ENCODE data around the gene RFPL2.
"Not testable (repeated sequence)": the region's sequence is repeated elsewhere in the genome, so short reads cannot be mapped to it uniquely, and the experiment has no call there.

RFPL2 gene

DNA sequence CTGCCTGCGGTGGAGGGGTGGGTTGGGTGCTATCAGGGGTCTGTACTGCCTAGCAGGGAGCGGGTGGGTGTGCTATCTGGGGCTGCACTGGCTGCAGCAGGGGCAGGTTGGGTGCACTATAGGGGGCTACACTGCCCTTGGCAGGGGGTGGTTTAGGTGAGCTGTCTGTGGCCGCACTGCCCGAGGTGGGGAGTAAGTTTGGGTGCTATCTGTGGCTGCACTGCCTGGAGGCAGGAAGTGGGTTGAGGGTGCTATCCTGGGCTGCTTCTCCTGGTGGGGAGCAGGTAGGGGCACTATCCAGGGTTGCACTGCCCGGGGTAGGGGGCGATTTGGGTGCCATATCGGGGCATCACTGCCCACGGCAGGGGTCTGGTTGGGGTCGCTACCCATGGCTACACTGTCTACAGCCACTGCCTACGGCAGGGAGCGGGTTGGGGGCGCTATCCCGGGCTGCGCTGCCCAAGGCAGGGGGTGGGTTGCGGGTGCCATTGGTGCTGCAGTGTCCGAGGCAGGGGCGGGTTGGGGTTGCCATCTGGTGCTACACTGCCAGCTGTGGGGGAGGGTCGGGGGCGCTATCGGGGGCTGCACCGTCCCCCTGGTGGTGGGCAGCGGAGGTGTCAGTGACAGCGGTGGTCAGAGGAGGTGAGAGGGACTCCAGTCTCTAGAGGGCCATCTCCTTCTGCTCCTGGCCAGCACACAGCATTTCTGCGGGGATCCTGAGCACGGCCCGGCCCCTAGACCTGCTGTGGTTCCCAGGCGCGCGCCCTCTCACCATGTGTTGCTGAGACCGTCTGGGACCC is 1.3 kb upstream of the RFPL2 start:
- no peak for DNase-seq

GRCh38 chr22:32204040-32204855 is 625 bp downstream of the RFPL2 start:
- DNase-seq, result peak in 1 of 2 donors; percentile 41

DNA sequence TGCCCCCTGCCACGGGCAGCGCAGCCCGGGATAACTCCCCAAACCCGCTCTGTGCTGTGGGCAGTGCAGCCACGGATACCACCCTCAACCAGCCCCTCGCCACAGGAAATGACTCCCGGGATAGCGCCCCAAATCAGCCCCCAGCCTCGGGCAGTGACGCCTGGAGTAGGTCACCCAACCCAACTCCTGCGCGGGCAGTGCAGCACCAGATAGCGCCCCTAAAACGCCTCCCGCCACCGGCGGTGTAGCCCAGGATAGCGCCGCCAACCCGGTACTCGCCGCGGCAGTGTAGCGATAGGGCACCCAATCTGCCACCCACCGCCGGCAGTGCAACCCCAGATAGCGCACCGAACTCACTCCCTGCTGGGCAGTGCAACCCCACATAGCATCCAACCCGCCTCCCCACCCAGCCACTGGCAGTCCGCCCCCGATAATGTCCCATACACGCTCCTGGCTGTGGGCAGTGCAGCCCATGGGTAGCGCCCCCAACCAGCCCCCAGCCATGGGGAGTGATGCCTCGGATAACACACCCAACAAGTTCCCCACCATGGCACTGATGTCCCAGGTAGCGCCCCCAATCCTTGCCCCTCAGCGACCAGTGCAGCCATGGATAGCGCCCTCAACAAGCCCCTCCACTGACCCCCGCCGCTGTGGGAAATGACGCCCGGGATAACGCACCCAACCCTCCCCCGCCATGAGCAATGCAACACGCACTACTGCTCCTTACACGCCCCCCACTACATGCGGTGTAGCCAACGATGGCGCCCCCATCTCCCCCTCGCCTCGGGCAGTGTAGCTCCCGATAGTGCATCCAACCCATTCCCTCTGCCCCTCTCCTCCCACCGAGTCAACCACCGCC is 1.5 kb downstream of the RFPL2 start:
- no peak for DNase-seq

GRCh38 chr22:32202539-32203180 is 2.2 kb downstream of the RFPL2 start:
- peak; percentile 33 to 40 for DNase-seq

- no peak for DNase-seq
Observed at GRCh38 chr22:32202161-32202538, 2.7 kb downstream of the RFPL2 start.

GRCh38 chr22:32200752-32201151 is 4.1 kb downstream of the RFPL2 start:
- peak in 1 of 2 donors; percentile 48 for DNase-seq

DNA sequence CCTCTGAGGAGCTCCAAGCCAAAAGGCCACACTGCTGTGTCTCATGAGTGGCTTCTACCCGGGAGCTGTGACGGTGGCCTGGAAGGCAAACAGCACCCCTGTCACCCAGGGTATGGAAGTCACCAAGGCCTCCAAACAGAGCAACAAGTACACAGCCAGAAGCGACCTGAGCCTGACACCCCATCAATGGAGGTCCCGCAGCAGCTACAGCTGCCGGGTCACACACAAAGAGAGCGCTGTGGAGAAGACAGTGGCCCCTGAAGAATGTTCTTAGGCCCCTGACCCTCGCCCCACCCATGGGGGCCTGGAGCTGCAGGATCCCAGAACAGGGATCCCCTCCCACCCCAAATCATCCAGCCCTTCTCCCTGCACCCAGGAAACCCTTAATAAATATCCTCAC is 4.9 kb downstream of the RFPL2 start:
- no peak for DNase-seq

GRCh38 chr22:32199341-32199740 is 5.5 kb downstream of the RFPL2 start:
- DNase-seq, result no peak

DNA sequence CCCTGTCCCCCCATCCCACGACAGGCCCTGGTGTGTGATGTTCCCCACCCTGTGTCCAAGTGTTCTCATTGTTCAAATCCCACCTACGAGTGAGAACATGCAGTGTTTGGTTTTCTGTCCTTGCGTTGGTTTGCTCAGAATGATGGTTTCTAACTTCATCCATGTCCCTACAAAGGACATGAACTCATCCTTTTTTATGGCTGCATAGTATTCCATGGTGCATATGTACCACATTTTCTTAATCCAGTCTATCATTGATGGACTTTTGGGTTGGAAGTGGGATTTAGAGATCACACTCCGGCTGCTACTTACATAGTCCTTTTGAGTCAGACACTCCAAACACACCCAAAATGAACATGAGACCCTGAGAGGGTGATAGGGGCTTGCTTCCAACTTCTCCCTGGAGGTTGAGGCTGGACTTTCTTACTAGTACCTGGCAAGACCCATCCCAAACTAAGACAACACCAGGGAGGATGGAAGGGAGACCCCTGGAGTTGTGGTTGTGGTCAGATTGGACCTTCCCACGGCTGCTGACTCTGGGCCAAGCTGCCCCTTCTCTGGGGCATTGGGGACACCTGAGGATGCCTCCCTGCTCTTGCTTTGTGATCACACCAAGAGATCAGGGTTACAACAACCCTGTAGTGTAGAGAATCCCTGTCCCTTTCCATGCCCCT is 7.2 kb downstream of the RFPL2 start:
- DNase-seq, result not testable (repeated sequence)

DNA sequence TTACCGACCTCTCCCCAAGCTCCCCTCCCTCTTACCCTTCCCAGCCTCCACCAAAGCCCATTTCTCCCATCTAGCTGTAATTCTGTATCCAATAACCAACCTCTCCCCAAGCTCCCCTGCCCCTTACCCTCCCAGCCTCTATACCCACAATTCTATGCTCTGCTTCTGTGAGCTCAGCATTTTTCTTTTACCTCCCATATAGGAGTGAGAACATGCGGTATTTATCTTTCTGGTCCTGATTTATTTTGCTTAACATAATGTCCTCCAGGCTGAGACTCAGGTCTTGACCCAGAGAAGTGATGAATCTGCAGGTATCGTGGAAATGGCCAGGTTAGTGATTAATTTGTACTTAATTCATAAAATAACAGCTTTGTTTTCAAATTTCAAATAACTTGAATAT is 9.0 kb downstream of the RFPL2 start:
- not testable (repeated sequence) for DNase-seq

DNA sequence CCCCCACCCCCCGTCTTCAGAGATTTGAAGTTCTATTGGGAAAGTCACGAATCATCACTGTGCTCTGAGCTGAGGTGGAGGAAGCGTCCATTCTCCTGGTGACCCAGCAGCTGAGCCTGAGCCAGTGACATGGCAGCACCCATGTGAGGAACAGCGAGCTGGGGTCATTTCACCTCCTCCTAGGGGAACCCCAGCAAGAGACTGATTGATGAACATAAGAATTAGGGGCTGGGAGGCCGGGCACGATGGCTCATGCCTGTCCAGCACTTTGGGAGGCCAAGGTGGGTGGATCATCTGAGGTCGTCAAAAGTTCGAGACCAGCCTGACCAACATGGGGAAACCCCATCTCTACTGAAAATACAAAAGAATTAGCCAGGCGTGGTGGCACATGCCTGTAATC is 11.5 kb downstream of the RFPL2 start:
- not testable (repeated sequence) for DNase-seq

DNA sequence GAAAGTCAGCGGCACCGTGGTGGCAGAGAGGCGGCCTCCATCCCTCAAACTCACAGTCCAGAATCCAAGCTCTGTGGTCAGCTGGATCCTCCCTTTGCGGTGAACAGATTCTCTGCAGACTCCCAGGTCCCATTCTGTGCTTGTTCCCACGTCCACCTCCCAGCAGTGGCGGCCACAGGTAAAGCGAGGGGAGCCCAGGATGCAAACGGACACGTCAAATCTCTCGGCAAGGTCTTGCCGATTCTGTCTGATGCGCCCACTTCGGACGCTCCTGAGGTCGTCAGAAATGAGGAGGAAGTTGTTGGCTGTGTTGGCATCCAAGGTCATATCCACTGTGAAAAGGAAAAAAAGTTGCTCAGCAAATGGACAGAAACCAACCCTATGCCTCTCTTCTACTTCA is 13.9 kb downstream of the RFPL2 start:
- not testable (repeated sequence) for DNase-seq

- no peak for DNase-seq
Observed at GRCh38 chr22:32185821-32186220, 19.1 kb downstream of the RFPL2 start.

DNA sequence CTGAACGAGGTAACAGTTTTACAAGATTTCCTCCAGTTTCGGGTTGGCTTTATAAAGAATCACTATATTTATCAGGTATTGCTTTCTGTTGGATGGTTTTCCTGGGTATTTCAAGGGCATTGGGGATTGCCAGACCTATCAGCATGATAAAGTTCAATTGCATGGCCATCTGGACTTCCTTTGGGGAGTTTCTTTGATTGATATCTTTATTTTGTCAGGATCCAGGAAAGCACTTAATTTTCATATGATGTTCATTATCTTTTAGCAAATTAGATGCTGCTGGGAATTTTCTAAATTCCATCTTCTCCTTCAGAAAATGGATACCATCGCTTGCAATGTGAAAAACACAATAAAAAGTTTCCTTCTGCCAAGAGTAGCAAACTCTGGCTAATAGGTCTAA is 21.2 kb downstream of the RFPL2 start:
- DNase-seq, result no peak

DNA sequence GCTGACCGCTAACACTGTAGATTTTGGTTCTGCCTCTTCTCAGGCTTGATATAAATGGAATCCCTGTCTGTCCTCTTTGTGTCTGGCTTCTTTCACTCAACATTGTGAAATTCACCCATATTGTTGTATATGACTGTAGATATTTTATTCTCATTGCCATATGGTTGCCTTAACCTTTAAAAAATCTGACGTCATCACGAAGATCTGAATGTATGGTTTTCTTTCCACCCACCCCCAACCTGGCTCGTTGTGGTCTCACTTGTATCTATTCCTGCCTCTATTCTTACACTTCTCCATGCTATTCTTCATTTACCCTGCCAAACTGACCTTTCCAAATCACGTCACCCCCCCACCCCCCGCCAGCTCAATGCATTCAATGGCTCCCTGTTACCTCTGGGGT is 23.8 kb downstream of the RFPL2 start:
- no peak for DNase-seq

DNA sequence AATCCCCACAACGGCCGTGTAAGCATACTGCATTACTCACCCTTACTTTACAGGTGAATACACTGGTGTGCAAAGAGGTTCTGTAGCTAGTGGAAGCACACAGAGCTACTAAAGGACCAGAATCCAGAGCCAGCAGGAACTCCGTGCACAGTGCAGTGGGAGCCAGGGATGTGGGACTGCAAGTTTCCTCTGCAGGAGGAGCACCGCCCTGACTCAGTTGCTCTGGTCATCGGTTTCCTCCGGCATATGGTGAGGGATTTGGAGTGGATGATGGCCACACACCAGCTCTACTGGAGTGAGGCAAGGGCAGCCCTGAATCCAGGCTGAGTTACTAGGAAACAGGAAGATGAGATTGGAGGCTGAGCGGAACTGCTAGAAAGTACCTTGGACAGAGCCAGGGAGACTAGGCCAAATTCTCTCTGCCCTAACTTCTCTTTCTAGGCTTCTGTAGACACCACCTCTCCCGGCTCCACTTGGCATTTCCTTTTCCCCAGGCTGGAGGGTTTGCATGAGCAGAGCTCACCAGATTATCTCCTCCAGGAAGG is 27.6 kb downstream of the RFPL2 start:
- DNase-seq, result no peak

- peak in 1 of 2 donors; percentile 5 for DNase-seq
Observed at GRCh38 chr22:32175683-32176644, 28.9 kb downstream of the RFPL2 start.

DNA sequence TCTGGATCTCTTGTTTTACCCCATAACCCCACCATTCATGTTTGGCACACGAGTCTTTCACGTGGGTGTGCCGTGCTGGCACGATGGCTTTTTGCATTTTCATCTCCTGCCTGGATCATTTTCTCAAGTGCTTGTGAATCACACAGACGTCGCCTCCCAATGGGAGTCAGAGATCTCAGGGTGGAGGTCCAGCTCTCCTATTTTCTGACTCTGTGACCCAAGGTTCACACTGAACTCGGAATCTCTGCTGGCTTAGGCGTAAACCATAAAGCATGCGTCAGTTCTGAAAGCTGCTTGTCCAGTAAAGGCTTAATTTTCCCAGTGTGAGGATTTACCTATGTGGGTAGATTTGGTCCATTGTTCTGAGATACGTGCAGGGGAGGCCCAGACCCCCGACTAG is 29.8 kb downstream of the RFPL2 start:
- no peak for DNase-seq

DNA sequence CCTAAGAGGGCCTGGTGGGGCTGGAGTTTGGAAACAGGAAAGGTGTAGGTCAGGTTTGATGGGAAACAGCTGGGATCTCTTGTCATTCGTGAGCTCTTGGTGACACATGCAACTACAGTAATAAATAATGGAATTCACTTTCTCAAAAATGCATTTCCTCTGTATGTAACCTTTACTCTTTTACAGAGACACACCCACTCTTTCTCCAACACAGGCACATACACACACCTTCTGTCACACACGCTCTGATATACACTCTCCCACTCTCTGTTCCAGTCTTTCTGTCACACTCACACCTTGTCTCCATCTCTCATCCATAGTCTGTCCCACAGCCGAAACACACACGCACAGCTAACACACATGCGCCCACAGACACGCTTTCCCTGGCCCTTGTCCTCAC is 39.2 kb downstream of the RFPL2 start:
- no peak for DNase-seq

- DNase-seq, result no peak
Observed at GRCh38 chr22:32164075-32164860, 40.6 kb downstream of the RFPL2 start.

Measured in CD4-positive, alpha-beta T cell treated with Interleukin-1 beta for 1 hour (primary cell).